Adrenal gland (tissue), 5 donors: ENCODE data around the gene SIAH3.

Source experiments
- POLR2A ChIP-seq, 2 donors: fragments of 450-650 bp; IDR thresholded peaks; one replicate each; pipeline ENCODE4 v1.6.1; 2017; ENCODE audit warnings: antibody characterized with exemption in 2 of 2, mild to moderate bottlenecking in 2 of 2, moderate library complexity in 1 of 2
- TF ChIP-seq, protein P1 (sequence below), 6 experiments: fragments of 450-650 bp in 4 of 6; fragments of 200-600 bp in 2 of 6; sonication (generic) in 1 of 6; IDR thresholded peaks; 1 replicate in 5 of 6; 2 replicates in 1 of 6; pipeline versions ENCODE4 v1.5.1 to v1.8.0; 2016 to 2021; ENCODE audit warnings: antibody characterized with exemption in 6 of 6, mild to moderate bottlenecking in 2 of 6, moderate library complexity in 1 of 6
- donor health status: DM: no; HTN: no; CAD: no.

DNA sequence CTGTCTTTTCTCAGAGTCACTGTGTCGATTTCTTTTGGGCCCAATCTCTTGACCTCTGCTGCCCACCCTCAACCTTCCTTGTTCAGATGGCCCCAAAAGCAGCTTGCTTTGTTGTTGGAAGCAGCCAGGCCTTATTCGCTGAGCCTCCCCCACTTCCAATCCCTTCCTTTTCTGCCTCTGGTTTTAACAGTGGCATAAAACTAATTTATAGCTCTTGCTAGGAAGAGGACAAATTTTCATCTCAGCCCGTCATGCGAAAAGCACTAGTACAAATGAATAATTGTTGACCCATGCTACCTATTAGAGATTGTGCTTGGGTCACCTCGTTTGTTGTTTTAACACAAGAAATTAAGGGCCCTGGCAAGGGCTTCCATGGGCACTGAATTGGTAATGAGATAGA, 51.1 kb downstream of the SIAH3 start:
- TF ChIP-seq, protein P1, sequence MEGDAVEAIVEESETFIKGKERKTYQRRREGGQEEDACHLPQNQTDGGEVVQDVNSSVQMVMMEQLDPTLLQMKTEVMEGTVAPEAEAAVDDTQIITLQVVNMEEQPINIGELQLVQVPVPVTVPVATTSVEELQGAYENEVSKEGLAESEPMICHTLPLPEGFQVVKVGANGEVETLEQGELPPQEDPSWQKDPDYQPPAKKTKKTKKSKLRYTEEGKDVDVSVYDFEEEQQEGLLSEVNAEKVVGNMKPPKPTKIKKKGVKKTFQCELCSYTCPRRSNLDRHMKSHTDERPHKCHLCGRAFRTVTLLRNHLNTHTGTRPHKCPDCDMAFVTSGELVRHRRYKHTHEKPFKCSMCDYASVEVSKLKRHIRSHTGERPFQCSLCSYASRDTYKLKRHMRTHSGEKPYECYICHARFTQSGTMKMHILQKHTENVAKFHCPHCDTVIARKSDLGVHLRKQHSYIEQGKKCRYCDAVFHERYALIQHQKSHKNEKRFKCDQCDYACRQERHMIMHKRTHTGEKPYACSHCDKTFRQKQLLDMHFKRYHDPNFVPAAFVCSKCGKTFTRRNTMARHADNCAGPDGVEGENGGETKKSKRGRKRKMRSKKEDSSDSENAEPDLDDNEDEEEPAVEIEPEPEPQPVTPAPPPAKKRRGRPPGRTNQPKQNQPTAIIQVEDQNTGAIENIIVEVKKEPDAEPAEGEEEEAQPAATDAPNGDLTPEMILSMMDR (IDR thresholded peaks at IDR 0.05) = no peak
- no peak for TF ChIP-seq POLR2A (IDR thresholded peaks at IDR 0.05)
